A549 (cell line): Measurements from ENCODE around the gene TMEM203. TPM values are rescaled to one million over a fixed set of nuclear protein-coding genes. Genes with fewer than 3 reads are reported as not detected.

Experiments used
- ATAC-seq, 2 experiments: fragments of 200-7000 bp in 1 of 2; fragments of >200 bp in 1 of 2; cut with Nextera tagmentation in 1 of 2; cut with Tn5 transposase in 1 of 2; 3 replicates each; pipeline versions ENCODE4 v1.8.0 to v1.9.1; 2018 to 2020; ENCODE audit warnings: mild to moderate bottlenecking in 1 of 2, moderate library complexity in 1 of 2
- CTCF ChIA-PET: fragments of 300-600 bp; sonication (Branson Sonifier 250); formaldehyde crosslinking; extraction: SDS; loops from one replicate; lab custom pipeline; 2021; ENCODE audit warnings: antibody characterized with exemption, inconsistent platforms; lab: Yijun Ruan, JAX
- POLR2A ChIA-PET: fragments of 350-600 bp; formaldehyde crosslinking; extraction: SDS; loops from one replicate; lab custom pipeline; 2021; ENCODE audit warnings: antibody characterized with exemption, inconsistent platforms; lab: Yijun Ruan, JAX
- DNase-seq, 2 experiments: peaks; one replicate each; pipeline versions ENCODE4 v3.0.0 to v3.0.0-alpha.2; 2011 to 2016; ENCODE audit warnings: low read depth in 1 of 2, low spot score in 1 of 2
- FAIRE-seq: peaks from 2 replicates; lab custom pipeline; 2011; peaks lifted over from hg19 to GRCh38; lab: Jason Lieb, UNC
- H3K27ac ChIP-seq, 2 experiments: fragments of >200 bp; sonication (Bioruptor Twin); formaldehyde crosslinking; 3 replicates each; pipeline ENCODE4 v1.5.1; 2016 to 2017
- H3K4me1 ChIP-seq: fragments of >200 bp; sonication (Bioruptor Twin); formaldehyde crosslinking; 3 replicates; pipeline ENCODE4 v1.6.1; 2016
- H3K4me2 ChIP-seq: fragments of >200 bp; sonication (Bioruptor Twin); formaldehyde crosslinking; 3 replicates; pipeline ENCODE4 v1.6.1; 2016
- H3K4me3 ChIP-seq: fragments of >200 bp; sonication (Bioruptor Twin); formaldehyde crosslinking; 3 replicates; pipeline ENCODE4 v1.5.1; 2016
- H3K9me3 ChIP-seq: fragments of >200 bp; sonication (Bioruptor Twin); formaldehyde crosslinking; 3 replicates; pipeline ENCODE4 v1.6.1; 2016
- ATOH8 ChIP-seq: fragments of 250-450 bp; sonication (Bioruptor Pico); IDR thresholded peaks from 2 replicates; pipeline ENCODE4 v1.5.0; 2020; ENCODE audit warnings: low read depth, mild to moderate bottlenecking, moderate library complexity
- BHLHE40 ChIP-seq: IDR thresholded peaks from 2 replicates; pipeline ENCODE4 v1.6.1; 2012; ENCODE audit warnings: low read depth, low read length, inconsistent platforms
- CHD2 ChIP-seq: fragments of 150-350 bp; IDR thresholded peaks from 2 replicates; pipeline ENCODE4 v1.6.1; 2014; ENCODE audit warnings: low read length; ENCODE audit not compliant: partially characterized antibody
- CTCF ChIP-seq: fragments of >200 bp; sonication (Bioruptor Twin); formaldehyde crosslinking; IDR thresholded peaks from 3 replicates; pipeline ENCODE4 v1.5.1; 2016
- EHF ChIP-seq: fragments of 250-450 bp; sonication (Bioruptor Pico); IDR thresholded peaks from 2 replicates; pipeline ENCODE4 v1.5.0; 2020; ENCODE audit warnings: mild to moderate bottlenecking
- FOXS1 ChIP-seq: fragments of 250-450 bp; sonication (Bioruptor Pico); IDR thresholded peaks from 2 replicates; pipeline ENCODE4 v1.5.0; 2020; ENCODE audit warnings: mild to moderate bottlenecking, moderate library complexity
- HOXB13 ChIP-seq: fragments of 250-450 bp; sonication (Bioruptor Pico); IDR thresholded peaks from 2 replicates; pipeline ENCODE4 v1.5.0; 2020; ENCODE audit warnings: low read depth, mild to moderate bottlenecking, moderate library complexity
- HOXB5 ChIP-seq: fragments of 250-450 bp; sonication (Bioruptor Pico); IDR thresholded peaks from 2 replicates; pipeline ENCODE4 v1.5.0; 2020; ENCODE audit warnings: mild to moderate bottlenecking, moderate library complexity
- MAFK ChIP-seq: fragments of 450-650 bp; IDR thresholded peaks from 2 replicates; pipeline ENCODE4 v1.6.1; 2014; ENCODE audit not compliant: partially characterized antibody
- MAZ ChIP-seq: fragments of 150-350 bp; IDR thresholded peaks from 2 replicates; pipeline ENCODE4 v1.6.1; 2014; ENCODE audit warnings: antibody characterized with exemption, low read depth, low read length, borderline replicate concordance
- NFE2L2 ChIP-seq: fragments of 150-350 bp; conservative IDR thresholded peaks from 2 replicates; pipeline ENCODE4 v1.6.1; 2014; ENCODE audit warnings: low read length
- PBX3 ChIP-seq: IDR thresholded peaks from 2 replicates; pipeline ENCODE4 v1.6.1; 2012
- POLR2A ChIP-seq: IDR thresholded peaks from 2 replicates; pipeline ENCODE4 v1.6.1; 2012; ENCODE audit warnings: mild to moderate bottlenecking, low read length
- RAD21 ChIP-seq, 2 experiments: fragments of >200 bp in 1 of 2; sonication (Bioruptor Twin) in 1 of 2; formaldehyde crosslinking in 1 of 2; IDR thresholded peaks in 1 of 2; conservative IDR thresholded peaks in 1 of 2; 2 replicates in 1 of 2; 3 replicates in 1 of 2; pipeline ENCODE4 v1.6.1; 2012 to 2018; ENCODE audit warnings: inconsistent platforms in 1 of 2
- RFX5 ChIP-seq: fragments of 450-650 bp; IDR thresholded peaks from 2 replicates; pipeline ENCODE4 v1.7.1; 2014; ENCODE audit warnings: antibody characterized with exemption, mild to moderate bottlenecking, moderate library complexity
- SMC3 ChIP-seq: fragments of >200 bp; sonication (Bioruptor Twin); formaldehyde crosslinking; IDR thresholded peaks from 3 replicates; pipeline ENCODE4 v1.6.1; 2018; ENCODE audit warnings: inconsistent platforms
- SREBF2 ChIP-seq: fragments of 450-650 bp; IDR thresholded peaks from 2 replicates; pipeline ENCODE4 v1.6.1; 2014; ENCODE audit warnings: mild to moderate bottlenecking, moderate library complexity
- TFCP2L1 ChIP-seq: fragments of 250-450 bp; sonication (Bioruptor Pico); IDR thresholded peaks from 2 replicates; pipeline ENCODE4 v1.5.0; 2021; ENCODE audit warnings: mild to moderate bottlenecking
- ZFP36 ChIP-seq: fragments of 450-650 bp; IDR thresholded peaks from 2 replicates; pipeline ENCODE4 v1.6.1; 2014; ENCODE audit warnings: borderline replicate concordance; ENCODE audit not compliant: partially characterized antibody
- ZSCAN20 ChIP-seq: fragments of 250-450 bp; sonication (Bioruptor Pico); IDR thresholded peaks from 2 replicates; pipeline ENCODE4 v1.8.0; 2022; ENCODE audit warnings: mild to moderate bottlenecking, moderate library complexity
- WGBS: methylation state at CpG from one replicate; pipeline ENCODE4 v1.1.6; 2017; ENCODE audit errors: missing lambda C conversion rate; 5-methylcytosine and 5-hydroxymethylcytosine counted together
- polyA plus RNA-seq, 4 experiments: library from polyadenylated mRNA; depleted of rRNA in 3 of 4; stranded (reverse); fragments of >200 nt; fragmentation: RNase III in 1 of 4; extraction: RNeasy Plus Mini Kit Qiagen cat#74134 plus additional on column Dnase treatment in 1 of 4; gene quantifications; 2 replicates in 3 of 4; 3 replicates in 1 of 4; pipeline ENCODE4 v1.2.3, GENCODE V29; 2011 to 2017
- TF ChIP-seq, protein P1 (sequence below): fragments of 150-350 bp; IDR thresholded peaks from 2 replicates; pipeline ENCODE4 v1.6.1; 2014; ENCODE audit warnings: low read depth, mild to moderate bottlenecking, low read length

The TMEM203 gene
- polyA plus RNA-seq, 2 of the 4 experiments (the other 2 are of a cell fraction): 31.0 to 47.3 TPM

GRCh38 chr9:137164370-137165249 lies 40.8 kb downstream of the TMEM203 start:
- POLR2A ChIA-PET: no interaction called here
- TF ChIP-seq SREBF2 (no peak), ZSCAN20 (CRISPR knock-in tag) (no peak)
- Histone ChIP-seq H3K9me3 (no peaks in the 10 kb centered on the region), H3K27ac (no peak overlapping the region), H3K4me2 (no peak overlapping the region), H3K4me1 (peaks cover 39% of the 10 kb centered on the region), H3K4me3 (no peak overlapping the region)
- no peak for FAIRE-seq
- no peak for ATAC-seq
- no peak for DNase-seq
- 78% methylated on average over 25 of the region's 34 CpGs for WGBS
- CTCF ChIA-PET: interaction anchor here (0.6 to 7.4 kb wide), 6 partner anchors 12 to 72 kb away, joined by 3 to 57 read pairs (median 8); partner anchors contain the start of genes RNF224 and SSNA1

DNA sequence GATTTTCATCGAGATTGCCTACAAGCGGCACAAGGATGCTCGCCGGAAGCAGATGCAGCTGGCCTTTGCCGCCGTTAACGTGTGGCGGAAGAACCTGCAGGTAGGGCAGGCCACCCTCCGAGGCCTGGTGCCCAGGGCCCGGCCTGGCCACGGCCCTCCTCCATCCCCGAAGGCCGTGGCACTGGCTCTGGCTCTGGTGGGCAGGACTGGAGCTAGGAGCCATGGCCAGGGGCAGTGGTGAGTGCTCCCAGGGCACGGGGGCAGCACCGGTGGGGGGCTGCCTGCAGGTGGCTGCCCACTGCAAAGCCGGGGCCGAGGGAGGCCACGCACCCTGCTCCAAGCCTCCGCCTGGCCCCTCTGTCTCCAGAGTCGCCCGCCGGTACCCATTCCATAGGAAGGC lies 41.6 kb downstream of the TMEM203 start:
- no peak overlapping the region; a peak in 1 of 6 replicates for H3K27ac ChIP-seq
- POLR2A ChIA-PET: interaction anchor here (1.0 kb wide), 1 partner anchor 41 kb away, joined by 4 read pairs; no protein-coding TSS in a partner anchor
- TF ChIP-seq HOXB5 (CRISPR knock-in tag) (no peak), MAFK (no peak), TFCP2L1 (CRISPR knock-in tag) (no peak), ZFP36 (no peak), MAZ (no peak), CTCF (no peak), FOXS1 (CRISPR knock-in tag) (no peak), EHF (CRISPR knock-in tag) (no peak)
- H3K4me3 ChIP-seq: no peak overlapping the region
- CTCF ChIA-PET: interaction anchor here (0.6 to 7.4 kb wide), 7 partner anchors 7 to 73 kb away, joined by 3 to 57 read pairs (median 6); partner anchors contain the start of genes LRRC26, RNF224, SSNA1 and TMEM210
- WGBS: 88% methylated on average over 13 of the region's 22 CpGs
- no peak for ATAC-seq
- H3K9me3 ChIP-seq: no peaks in the 10 kb centered on the region
- DNase-seq: no peak
- no peak for FAIRE-seq
- H3K4me2 ChIP-seq: peak overlapping the region; percentile 76; the same call in 2 of the 3 replicates
- H3K4me1 ChIP-seq: peaks cover 38% of the 10 kb centered on the region

DNA sequence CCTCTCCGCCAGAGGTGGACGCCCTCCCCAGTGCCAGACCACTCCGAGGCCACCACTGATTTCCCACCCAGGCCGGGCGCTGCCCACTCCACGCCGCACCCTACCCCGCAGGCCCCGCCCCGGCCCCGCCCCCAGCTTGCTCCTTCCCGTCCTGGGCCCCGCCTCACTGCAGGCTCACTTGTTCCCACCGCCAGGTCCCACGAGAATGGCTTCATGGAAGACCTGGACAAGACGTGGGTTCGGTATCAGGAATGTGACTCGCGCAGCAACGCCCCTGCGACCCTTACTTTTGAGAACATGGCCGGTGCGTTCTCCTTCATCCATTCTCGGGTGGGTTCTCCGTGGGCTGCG lies 42.1 kb downstream of the TMEM203 start:
- peak in 1 of 2 experiments; percentile 78 for DNase-seq
- Histone ChIP-seq H3K4me2 (peak overlapping the region; percentile 76), H3K4me3 (peak overlapping the region; percentile 38), H3K9me3 (no peaks in the 10 kb centered on the region), H3K27ac (peak overlapping the region; percentile 54 to 85), H3K4me1 (peaks cover 35% of the 10 kb centered on the region)
- ChIA-PET POLR2A (interaction anchor here (0.6 to 2.1 kb wide), 7 partner anchors 13 to 78 kb away, joined by 3 to 9 read pairs (median 4); partner anchors contain the start of genes RNF224, TPRN and TUBB4B), CTCF (interaction anchor here (0.7 to 7.4 kb wide), 12 partner anchors 8 to 96 kb away, joined by 3 to 57 read pairs (median 4); partner anchors contain the start of genes LRRC26, RNF224, SSNA1 and TMEM210)
- ATAC-seq: peak; percentile 20 to 49; a peak in 4 of 6 replicates
- no peak for TF ChIP-seq ATOH8 (CRISPR knock-in tag)
- no peak for TF ChIP-seq RFX5
- no peak for TF ChIP-seq HOXB5 (CRISPR knock-in tag)
- no peak for TF ChIP-seq ZSCAN20 (CRISPR knock-in tag)
- no peak for TF ChIP-seq SMC3
- TF ChIP-seq SREBF2: no peak
- peak; percentile 46 for TF ChIP-seq CHD2
- no peak for TF ChIP-seq FOXS1 (CRISPR knock-in tag)
- peak; percentile 19; the same call in 1 of the 2 replicates for TF ChIP-seq POLR2A
- no peak for TF ChIP-seq HOXB13 (CRISPR knock-in tag)
- TF ChIP-seq RAD21 (conservative IDR thresholded peaks at IDR 0.05 in 1 of 2, IDR thresholded peaks at IDR 0.05 in 1 of 2): no peak
- TF ChIP-seq MAZ: no peak
- no peak for TF ChIP-seq PBX3
- TF ChIP-seq TFCP2L1 (CRISPR knock-in tag): no peak
- no peak for TF ChIP-seq BHLHE40
- TF ChIP-seq NFE2L2: no peak
- TF ChIP-seq, protein P1, sequence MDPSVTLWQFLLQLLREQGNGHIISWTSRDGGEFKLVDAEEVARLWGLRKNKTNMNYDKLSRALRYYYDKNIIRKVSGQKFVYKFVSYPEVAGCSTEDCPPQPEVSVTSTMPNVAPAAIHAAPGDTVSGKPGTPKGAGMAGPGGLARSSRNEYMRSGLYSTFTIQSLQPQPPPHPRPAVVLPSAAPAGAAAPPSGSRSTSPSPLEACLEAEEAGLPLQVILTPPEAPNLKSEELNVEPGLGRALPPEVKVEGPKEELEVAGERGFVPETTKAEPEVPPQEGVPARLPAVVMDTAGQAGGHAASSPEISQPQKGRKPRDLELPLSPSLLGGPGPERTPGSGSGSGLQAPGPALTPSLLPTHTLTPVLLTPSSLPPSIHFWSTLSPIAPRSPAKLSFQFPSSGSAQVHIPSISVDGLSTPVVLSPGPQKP: no peak
- 61% methylated on average over 15 of the region's 26 CpGs for WGBS
- no peak for FAIRE-seq
